ENCODE measurements around the gene KCNQ5.

GRCh38 chr6:72826744-72827438, 205.0 kb downstream of the KCNQ5 start:
- TF ChIP-seq CTCF (IDR thresholded peaks at IDR 0.05) (no peak), SP1 (CRISPR knock-in tag; conservative IDR thresholded peaks at IDR 0.05) (no peak), GTF2I (CRISPR knock-in tag; conservative IDR thresholded peaks at IDR 0.05) (no peak)

All from WTC11 (cell line).